Activated CD4-positive, alpha-beta T cell treated with anti-CD3 and anti-CD28 coated beads for 24 hours (primary cell): ENCODE measurements around the gene TGM4.
"Not testable (repeated sequence)": the region's sequence is repeated elsewhere in the genome, so short reads cannot be mapped to it uniquely, and the experiment has no call there.

Source experiments
- DNase-seq, 2 donors: peaks; one replicate each; pipeline ENCODE4 v3.0.0-alpha.2; 2020; ENCODE audit warnings: low read depth in 2 of 2

TGM4 gene

GRCh38 chr3:44915702-44916438, 41.5 kb downstream of the TGM4 start:
- no peak for DNase-seq

- DNase-seq, result no peak
Observed at GRCh38 chr3:44918087-44918486, 43.7 kb downstream of the TGM4 start.

- no peak for DNase-seq
Observed at GRCh38 chr3:44918581-44918980, 44.2 kb downstream of the TGM4 start.

GRCh38 chr3:44920081-44920480, 45.7 kb downstream of the TGM4 start:
- DNase-seq, result no peak

- no peak for DNase-seq
Observed at GRCh38 chr3:44923632-44924456, 49.4 kb downstream of the TGM4 start.

- DNase-seq, result no peak
Observed at GRCh38 chr3:44924457-44925084, 50.2 kb downstream of the TGM4 start.

GRCh38 chr3:44926172-44926571, 51.8 kb downstream of the TGM4 start:
- DNase-seq, result no peak

- no peak for DNase-seq
Observed at GRCh38 chr3:44926921-44927320, 52.5 kb downstream of the TGM4 start.

- no peak for DNase-seq
Observed at GRCh38 chr3:44927371-44927770, 53.0 kb downstream of the TGM4 start.

GRCh38 chr3:44929782-44930181, 55.4 kb downstream of the TGM4 start:
- no peak for DNase-seq

GRCh38 chr3:44930911-44931310, 56.5 kb downstream of the TGM4 start:
- no peak for DNase-seq

- no peak for DNase-seq
Observed at GRCh38 chr3:44931791-44932190, 57.4 kb downstream of the TGM4 start.

- no peak for DNase-seq
Observed at GRCh38 chr3:44932271-44932670, 57.9 kb downstream of the TGM4 start.

- no peak for DNase-seq
Observed at GRCh38 chr3:44932986-44933944, 58.9 kb downstream of the TGM4 start.

- no peak for DNase-seq
Observed at GRCh38 chr3:44939581-44940036, 65.2 kb downstream of the TGM4 start.

GRCh38 chr3:44942202-44942921, 68.0 kb downstream of the TGM4 start:
- DNase-seq, result no peak

GRCh38 chr3:44948239-44948638, 73.8 kb downstream of the TGM4 start:
- DNase-seq, result no peak

- DNase-seq, result not testable (repeated sequence)
Observed at GRCh38 chr3:44949770-44950169, 75.4 kb downstream of the TGM4 start.

GRCh38 chr3:44950275-44950734, 75.9 kb downstream of the TGM4 start:
- no peak for DNase-seq

- DNase-seq, result no peak
Observed at GRCh38 chr3:44952689-44953088, 78.3 kb downstream of the TGM4 start.

GRCh38 chr3:44954304-44954703, 79.9 kb downstream of the TGM4 start:
- DNase-seq, result no peak
